ENCODE results near the gene TMEM115. TPM values are rescaled to one million over a fixed set of nuclear protein-coding genes. Genes with fewer than 3 reads are reported as not detected.

Gene TMEM115
- 37.8 TPM for total RNA-seq

DNA sequence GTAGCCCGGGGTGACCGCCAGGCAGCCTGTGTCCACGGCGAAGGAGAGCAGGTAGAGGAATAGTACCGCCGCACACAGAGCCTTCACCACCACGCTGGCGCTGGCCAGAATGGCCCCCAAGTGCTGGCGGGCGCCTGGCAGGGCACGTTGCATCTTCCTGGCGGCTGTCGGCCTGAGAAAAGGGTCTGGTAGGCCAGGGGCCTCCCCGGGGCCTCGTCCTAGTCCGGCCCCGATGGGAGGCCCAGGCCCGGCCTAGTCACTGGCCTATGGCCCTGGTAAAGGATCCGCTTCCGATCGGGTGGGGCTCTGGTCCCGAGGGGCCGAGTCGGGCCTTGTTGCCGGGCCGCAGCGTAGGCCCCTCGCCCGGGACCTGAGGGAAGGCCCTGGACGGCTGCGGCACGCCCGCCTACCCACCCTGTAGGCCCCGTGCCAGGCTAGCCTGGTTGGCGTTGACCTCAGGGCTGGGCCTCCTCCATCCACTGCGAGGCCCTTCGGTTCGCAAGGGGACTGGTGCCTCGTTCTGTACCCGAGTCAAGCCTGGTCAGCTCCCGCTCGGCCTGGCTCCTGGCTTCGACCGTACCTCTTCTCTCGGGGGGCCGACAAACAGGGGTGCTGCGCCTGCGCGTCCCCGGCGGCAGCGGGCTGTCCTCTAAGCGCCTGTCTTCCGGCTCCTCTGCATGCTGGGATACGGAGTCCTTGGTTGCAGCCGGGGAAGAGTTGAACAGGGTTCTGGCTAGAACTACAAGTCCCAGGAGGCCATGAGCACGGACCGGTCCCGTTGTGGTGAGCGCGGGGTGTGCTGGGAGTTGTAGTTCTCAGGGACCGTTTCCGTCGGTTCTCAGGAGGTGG is at the start of gene TMEM115:
Gene TMEM115 (minus strand): TSS at position 611 of the 849 bp plus-strand sequence. CDS start 458 bp downstream, at position 153.

GRCh38 chr3:50350527-50351322 is 8.6 kb downstream of the TMEM115 start, which contains the start of the genes CYB561D2 and NPRL2:
CYB561D2 (plus strand) TSS chr3:50350862; CDS start chr3:50351434, 572 bp downstream.
NPRL2 (minus strand) TSS chr3:50350775; CDS start chr3:50350652, 123 bp downstream.

DNA sequence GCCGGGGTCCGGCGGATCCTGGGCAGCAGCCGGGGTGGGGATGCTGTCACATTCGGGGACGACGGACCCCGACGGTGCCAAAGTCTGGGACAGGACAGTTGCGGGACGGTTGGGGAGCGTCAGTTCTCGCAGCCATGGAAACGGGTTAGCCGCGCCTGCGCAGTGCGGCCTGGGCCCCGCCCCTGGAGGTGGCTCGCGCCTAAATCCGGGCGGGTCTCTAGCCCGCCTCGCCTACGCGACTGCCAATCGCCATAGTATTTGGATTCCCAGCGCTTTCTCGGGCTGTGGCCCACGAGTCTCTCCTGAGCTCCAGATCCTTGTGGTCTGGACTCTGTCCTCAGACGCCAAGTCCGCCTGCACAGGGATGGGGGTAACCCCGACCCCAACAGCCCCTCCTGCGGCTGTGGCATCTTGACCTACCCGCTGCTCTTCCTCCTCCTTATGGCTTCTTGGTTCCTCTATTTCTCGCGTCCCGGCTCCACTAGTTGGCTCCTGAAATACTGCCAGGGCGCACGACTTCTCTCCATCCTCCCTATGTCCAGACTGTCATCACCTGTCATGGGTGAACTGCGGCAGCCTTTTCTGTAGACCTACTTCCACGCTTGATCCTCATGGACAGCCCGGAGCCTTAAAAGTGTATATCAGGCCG is 13.6 kb downstream of the TMEM115 start, which contains the start of gene ZMYND10:
Gene ZMYND10 (minus strand): TSS at position 147 of the 649 bp plus-strand sequence. CDS start 153 bp downstream, outside the sequence.

DNA sequence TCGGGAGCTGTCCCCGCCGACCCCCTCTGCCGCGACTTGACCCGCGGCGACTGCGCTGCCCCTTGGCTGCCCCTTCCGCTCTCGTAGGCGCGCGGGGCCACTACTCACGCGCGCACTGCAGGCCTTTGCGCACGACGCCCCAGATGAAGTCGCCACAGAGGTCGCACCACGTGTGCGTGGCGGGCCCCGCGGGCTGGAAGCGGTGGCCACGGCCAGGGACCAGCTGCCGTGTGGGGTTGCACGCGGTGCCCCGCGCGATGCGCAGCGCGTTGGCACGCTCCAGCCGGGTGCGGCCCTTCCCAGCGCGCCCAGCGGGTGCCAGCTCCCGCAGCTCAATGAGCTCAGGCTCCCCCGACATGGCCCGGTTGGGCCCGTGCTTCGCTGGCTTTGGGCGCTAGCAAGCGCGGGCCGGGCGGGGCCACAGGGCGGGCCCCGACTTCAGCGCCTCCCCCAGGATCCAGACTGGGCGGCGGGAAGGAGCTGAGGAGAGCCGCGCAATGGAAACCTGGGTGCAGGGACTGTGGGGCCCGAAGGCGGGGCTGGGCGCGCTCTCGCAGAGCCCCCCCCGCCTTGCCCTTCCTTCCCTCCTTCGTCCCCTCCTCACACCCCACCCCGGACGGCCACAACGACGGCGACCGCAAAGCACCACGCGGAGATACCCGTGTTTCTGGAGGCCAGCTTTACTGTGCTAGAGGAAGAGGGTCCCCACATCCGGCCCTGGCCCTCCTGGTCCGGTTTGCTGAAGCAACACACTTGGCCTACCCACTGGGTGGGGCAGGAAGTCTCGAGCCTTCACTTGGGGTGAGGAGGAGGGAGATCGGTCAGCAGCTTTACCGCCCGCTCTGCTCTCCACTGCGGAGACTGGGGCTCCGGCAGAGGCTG is 18.6 kb downstream of the TMEM115 start, which contains the start of gene RASSF1:
Gene RASSF1 (minus strand): TSS at position 389 of the 882 bp plus-strand sequence. CDS start 31 bp downstream, at position 358.

DNA sequence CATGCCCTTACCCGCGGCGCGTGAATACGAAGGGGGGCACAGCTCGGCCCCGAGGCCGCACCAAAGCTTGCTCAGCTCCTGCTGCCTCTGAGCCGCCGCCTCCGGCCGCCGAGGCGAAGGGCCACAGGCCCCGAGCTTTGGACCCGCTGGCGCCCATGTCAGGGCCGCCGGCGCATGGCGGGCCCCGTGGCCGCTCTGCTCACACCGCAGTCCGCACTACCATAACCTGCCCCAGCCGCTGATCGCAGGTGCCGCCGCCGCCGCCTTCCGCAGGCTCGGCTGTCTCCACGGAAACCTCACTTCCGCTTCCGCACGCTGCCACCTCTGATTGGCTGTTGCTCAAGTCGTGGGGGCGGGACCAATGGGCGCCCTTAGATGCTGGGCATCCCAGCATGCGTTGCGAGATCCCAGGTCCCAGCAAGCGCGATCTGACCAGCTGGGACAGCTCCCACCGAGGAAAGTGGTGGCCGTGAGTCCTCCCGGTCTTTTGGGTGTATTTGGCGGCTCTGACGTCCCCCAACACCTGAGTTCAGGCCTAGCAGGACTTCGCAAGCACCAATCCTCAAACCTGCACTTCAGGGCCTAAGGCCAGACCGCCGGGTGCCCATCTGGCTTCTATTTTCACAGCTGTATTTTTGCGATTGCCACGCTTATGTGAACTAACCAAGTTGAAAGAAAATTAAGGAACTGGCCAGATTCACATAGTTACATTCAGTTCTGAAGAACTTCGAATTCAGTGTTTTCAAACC is 31.2 kb downstream of the TMEM115 start, which contains the start of gene TUSC2:
Gene TUSC2 (minus strand): TSS at position 281 of the 749 bp plus-strand sequence. CDS start 124 bp downstream, at position 157.

GRCh38 chr3:50322386-50323091 is 36.8 kb downstream of the TMEM115 start, which contains the start of gene HYAL2:
HYAL2 (minus strand) TSS chr3:50322745; CDS start chr3:50320489, 2,256 bp downstream.

Other genes with a start within 250 kb of the TMEM115 start
- 42.8 TPM for gene SEMA3F, start 204.2 kb downstream of the TMEM115 start, total RNA-seq
- not detected for gene GNAT1, start 167.9 kb downstream of the TMEM115 start, total RNA-seq
- 2.9 TPM for gene SLC38A3, start 154.2 kb downstream of the TMEM115 start, total RNA-seq
- gene GNAI2, start 123.3 kb downstream of the TMEM115 start, total RNA-seq: 159 TPM
- gene SEMA3B, start 90.4 kb downstream of the TMEM115 start, total RNA-seq: 70.1 TPM
- gene LSMEM2, start 80.4 kb downstream of the TMEM115 start, total RNA-seq: 3.2 TPM
- 31.7 TPM for gene IFRD2, start 67.1 kb downstream of the TMEM115 start, total RNA-seq
- gene HYAL3, start 60.1 kb downstream of the TMEM115 start, total RNA-seq: 3.7 TPM
- gene NAA80, start 60.1 kb downstream of the TMEM115 start, total RNA-seq: 4.8 TPM
- 6.3 TPM for gene HYAL1, start 55.9 kb downstream of the TMEM115 start, total RNA-seq
- 128 TPM for gene HYAL2, start 36.8 kb downstream of the TMEM115 start, total RNA-seq
- 10.5 TPM for gene TUSC2, start 31.3 kb downstream of the TMEM115 start, total RNA-seq
- gene RASSF1, start 18.7 kb downstream of the TMEM115 start, total RNA-seq: 35.8 TPM
- 3.9 TPM for gene ZMYND10, start 13.8 kb downstream of the TMEM115 start, total RNA-seq
- 27.5 TPM for gene NPRL2, start 8.7 kb downstream of the TMEM115 start, total RNA-seq
- 18.0 TPM for gene CYB561D2, start 8.7 kb downstream of the TMEM115 start, total RNA-seq
- 10.1 TPM for gene CACNA2D2, start 144.1 kb upstream of the TMEM115 start, total RNA-seq
- gene C3orf18, start 208.2 kb upstream of the TMEM115 start, total RNA-seq: 14.2 TPM
- 16.1 TPM for gene HEMK1, start 210.0 kb upstream of the TMEM115 start, total RNA-seq